HG03108 (cell line): ENCODE data around the gene FAM13B.
"Not testable (repeated sequence)": the region's sequence is repeated elsewhere in the genome, so short reads cannot be mapped to it uniquely, and the experiment has no call there.

Experiments
- ATAC-seq: cut with Tn5 transposase; IDR thresholded peaks from one replicate; pipeline ENCODE4 v1.9.1; 2021; ENCODE audit warnings: moderate library complexity; ENCODE audit not compliant: unreplicated experiment

The FAM13B gene

DNA sequence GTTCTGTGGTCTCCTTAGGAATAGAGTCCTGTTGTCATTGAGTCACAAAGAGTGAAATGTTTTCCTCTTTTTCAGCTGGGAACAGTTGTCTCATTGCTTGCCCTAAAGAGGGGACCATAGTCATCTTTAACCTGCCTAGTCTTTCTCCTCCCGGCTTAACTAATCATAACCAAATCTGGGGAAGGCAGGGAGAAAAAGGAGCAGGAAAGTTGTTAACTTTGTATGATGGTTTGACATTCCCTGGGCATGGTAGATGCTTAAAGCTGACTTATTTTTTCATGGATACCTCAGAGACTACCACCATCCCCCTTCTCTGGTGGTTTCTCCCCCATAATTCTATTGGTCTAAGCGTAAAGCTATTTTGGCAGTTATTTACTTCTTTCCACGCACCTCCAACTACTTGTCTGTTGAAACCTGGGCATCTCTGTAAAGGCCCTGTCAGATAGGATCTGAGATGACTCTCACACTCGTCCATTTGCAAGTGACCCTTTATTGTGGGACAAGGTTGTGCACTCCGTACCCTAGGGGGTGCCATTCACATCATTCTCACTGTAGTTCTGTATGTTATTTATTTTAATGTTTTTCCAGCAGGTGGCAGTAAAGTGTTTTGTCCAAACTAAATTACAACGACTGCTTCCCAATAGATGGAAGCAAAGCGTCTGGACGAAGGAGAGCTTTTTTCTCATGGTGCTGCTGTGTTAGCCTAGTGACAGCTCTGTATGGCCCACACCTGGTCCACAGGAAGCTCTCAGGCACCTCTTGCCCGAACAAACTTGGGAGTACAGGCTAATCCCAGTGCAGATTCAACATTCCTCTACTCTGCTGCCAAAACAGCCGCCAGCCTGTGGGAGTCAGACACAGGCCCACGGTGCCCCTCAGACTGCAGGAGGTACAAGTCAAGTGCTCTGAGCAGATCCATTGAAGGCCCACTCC, 3.0 kb upstream of the FAM13B start:
- peak; percentile 31 for ATAC-seq

DNA sequence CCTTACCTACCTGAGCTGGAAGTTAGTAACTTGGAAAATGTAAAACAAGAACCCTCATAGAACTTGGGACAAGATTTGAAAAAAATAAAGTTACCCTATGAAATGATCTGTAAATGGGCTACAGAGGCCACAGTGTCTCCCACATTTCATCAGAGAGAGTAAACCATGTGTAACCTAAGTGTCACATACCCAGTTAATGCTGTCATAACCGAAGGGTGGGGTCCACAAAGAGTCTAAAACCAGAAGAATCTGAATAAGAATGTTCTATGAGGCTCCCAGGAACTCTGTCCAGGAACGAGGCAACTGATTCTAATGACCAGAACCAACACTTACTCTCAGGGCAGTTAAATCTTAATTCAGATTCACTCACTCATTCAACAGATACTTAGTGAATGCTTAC, 1.0 kb upstream of the FAM13B start:
- no peak for ATAC-seq

DNA sequence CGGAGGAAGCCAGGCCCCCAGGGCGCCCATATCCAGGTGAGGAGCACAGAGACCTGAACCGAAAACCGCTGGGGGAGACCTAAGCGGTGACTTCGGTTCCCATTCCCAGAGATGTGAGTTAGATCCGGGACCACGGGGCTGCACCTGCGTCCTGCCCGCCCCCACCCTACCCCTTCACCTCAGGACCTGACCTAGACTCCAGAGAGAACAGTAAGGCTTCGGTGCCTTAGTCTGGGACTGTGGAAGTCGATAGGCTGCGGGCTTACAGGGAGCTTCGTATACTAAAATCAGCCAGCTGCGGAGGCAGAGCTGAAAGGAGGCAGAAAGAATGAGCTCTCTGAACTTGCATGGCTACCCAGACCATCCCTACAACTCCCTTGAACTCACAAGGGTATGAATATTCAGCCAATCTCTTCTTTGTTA, 518 bp upstream of the FAM13B start:
- peak; percentile 2 for ATAC-seq

DNA sequence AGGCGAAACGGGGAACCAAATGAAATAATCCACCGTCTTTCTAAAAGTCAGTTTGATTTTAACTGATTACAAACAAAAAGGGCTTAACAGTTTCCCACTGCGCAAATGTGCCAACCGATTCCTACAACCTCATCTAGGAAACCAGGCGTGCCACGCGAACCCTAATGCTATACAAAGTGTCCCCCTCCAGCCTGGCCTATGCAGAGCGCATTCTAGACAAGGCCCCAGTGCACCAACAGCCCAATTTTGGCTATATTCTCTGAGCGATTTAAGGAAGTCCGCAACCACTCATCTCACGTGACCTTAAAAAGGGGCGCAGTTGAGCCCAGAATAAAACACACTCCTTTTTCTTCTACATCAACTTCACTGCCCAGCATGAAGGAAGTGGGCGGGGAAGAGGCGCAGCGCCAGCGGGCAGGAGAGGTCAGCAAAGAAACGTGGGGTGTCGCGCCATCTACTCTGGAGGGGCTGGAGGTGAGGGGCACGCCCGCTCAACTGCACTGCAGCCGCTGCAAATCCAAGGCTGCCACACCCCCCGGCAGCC, 779 bp downstream of the FAM13B start:
- peak; percentile 54 for ATAC-seq

DNA sequence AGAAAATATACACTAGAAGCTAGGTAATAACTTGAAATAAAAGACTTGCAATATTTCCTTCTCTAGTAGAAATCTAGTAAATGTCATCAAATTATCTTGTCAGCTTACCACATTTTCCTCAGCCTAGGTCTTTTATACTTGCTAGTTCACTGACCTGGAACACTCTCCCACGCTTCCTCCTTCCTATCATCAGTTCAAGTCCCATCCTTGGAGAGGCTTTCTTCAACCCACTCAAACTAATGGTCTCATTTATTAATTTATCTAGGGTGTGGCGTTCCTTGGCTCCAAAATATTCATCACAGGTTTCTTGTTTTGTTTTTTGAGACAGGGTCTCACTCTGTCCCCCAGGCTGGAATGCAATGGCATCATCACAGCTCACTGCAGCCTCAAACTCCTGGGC, 2.9 kb downstream of the FAM13B start:
- ATAC-seq: no peak

DNA sequence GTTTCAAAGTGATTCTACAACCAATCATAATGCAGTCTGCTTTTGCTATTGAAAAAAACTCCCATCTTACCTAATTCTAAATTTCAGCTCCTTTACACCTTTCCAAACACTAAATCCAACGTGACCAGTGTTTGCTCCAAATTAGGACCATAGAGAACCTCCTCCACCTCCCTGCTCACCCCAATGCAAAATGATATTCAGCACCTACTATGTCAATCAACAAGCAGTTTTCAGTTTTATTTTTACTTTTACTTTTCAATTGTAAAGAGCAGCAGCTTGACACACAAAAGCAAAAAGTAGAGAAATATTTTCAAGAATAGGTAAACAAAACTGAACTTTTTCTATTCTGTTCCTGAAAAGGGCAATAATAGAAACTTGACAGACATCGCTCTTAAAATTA, 3.4 kb downstream of the FAM13B start:
- ATAC-seq: no peak

DNA sequence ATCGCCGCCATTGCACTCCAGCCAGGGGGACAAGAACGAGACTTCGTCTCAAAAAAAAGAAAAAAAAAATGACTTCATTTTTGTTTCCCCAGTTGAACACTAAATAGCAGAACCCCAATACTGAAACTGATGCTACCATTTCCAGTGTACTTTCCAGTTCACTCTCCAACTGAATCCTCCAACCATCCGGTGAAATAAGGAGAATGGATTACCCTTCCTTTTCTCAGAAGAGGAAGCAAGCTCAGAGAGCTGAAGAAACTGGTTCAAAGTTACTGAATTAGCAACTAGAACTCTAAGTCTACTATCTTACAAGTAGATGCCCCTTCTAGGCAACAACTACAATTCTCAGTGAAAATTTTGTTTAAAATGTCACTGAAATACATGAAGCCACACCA, 3.9 kb downstream of the FAM13B start:
- ATAC-seq: no peak

DNA sequence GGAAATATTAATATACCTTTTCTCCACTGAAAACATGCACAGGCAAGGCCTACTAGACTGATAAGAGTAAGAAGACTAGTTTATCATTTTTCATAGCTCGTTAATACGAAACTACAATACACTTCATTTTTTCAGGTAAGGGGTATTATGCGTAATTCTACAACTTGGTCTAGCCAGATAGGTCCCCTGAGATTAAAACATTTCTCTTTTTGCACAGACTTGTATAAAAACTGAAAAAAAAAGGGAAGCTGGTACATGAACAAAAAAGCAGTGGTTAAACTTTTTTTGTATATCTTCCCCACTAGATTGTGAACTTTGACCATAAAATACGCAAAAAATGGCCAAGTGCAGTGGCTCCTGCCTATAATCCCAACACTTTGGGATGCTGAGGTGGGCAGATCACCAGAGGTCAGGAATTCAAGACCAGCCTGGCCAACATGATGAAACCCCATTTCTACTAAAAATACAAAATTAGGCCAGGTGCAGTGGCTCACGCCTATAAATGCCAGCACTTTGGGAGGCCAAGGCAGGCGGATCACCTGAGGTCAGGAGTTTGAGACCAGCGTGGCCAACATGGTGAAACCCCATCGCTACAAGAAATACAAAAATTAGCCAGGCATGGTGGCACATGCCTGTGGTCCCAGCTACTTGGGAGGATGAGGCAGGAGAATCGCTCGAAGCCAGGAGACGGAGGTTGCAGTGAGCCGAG, 4.5 kb downstream of the FAM13B start:
- not testable (repeated sequence) for ATAC-seq

DNA sequence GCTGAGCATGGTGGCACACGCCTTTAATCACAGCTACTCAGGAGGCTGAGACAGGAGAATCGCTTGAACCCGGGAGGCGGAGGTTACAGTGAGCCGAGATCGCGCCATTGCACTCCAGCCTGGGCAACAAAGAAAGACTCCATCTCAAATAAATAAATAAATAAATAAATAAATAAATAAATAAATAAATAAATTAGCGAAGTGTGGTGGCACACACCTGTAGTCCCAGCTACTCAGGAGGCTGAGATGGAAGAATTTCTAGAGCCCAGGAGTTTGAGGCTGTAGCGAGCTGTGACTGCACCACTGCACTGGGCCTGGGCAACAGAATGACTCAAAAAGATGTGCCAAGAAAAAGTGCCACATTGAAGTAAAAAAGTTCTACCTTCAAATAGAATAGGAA, 6.1 kb downstream of the FAM13B start:
- ATAC-seq: not testable (repeated sequence)

DNA sequence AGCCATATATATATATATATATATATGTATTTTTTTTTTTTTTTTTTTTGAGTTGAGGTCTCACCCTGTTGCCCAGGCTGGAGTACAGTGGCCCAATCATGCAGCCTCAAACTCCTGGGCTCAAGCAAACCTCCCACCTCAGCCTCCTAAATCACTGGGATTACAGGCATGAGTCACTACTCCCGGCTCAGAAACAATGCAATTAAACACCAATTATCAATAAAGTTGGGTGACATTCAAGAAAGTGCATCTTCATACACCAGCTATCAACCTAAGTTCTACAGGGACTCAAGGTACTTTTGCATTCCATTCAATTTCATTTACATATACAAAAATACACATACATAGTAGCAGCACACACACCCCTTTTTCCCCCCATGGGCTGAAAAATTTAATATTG, 7.6 kb downstream of the FAM13B start:
- ATAC-seq: no peak

DNA sequence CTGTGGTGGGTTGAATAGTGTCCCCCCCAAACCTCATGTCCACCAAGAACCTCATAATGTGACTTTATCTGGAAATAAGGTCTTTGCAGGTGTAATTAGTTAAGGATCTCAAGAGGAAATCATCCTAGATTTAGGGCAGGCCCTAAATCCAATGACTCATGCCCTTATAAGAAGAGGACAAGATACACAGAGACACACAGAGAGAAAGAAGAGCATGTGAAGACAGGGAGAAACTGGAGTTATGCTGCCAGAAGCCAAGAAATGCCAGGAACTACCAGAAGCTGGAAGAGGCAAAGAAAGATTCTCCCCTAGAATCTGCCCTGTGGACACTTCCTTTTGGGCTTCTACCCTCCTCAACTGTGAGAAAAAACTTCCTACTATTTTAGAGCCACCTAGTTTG, 8.8 kb downstream of the FAM13B start:
- no peak for ATAC-seq

DNA sequence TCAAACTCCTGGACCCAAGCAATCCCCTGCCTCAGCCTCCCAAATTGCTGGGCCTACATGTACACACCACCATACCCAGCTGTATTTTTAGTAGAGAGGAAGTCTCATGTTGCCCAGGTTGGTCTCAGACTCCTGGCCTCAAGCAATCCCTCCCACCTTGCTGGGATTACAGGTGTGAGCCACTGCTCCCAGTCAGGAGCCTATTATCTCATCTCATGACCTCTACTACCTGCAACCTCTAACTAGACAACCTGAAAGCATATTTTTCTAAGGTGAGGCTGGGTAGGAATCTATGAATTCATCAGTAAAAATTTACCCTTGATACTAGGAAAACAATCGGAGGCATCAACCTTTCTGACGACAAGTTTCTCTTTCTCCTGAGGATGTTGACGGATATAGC, 10.0 kb downstream of the FAM13B start:
- ATAC-seq: no peak

DNA sequence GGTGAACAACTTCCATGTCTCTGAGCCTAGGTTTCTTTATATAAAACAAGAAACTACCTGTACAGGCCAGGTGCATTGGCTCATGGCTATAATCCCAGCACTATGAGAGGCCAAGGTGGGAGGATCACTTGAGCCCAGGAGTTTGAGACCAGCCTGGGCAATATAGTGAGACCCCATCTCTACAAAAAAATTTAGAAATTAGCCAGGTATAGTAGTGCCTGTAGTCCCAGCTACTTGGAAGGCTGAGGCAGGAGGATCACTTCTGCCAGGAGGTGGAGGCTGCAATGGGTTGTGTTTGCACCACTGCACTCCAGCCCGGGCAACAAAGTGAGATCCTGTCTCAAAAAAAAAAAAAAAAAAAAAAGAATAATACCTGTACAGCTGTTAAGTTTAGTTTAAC, 11.1 kb downstream of the FAM13B start:
- no peak for ATAC-seq

DNA sequence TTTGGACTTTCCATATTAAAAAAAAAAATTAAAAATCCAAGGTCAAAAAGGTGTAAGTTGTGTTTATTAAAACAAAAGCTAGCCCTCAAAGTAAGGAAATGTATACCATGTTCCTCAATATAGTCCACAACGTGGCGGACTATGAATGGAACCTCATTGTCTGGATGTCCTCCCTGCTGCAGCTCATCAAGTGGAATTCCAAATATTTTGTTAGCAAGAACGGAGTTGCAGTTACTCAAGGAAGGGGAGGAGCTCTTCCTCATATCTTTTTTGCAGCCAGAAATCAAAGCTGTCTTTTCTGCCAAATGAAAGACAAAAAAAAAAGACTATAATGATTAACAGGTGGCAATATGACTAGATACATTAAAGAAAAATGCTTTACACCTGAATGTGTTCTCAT, 14.0 kb downstream of the FAM13B start:
- no peak for ATAC-seq

DNA sequence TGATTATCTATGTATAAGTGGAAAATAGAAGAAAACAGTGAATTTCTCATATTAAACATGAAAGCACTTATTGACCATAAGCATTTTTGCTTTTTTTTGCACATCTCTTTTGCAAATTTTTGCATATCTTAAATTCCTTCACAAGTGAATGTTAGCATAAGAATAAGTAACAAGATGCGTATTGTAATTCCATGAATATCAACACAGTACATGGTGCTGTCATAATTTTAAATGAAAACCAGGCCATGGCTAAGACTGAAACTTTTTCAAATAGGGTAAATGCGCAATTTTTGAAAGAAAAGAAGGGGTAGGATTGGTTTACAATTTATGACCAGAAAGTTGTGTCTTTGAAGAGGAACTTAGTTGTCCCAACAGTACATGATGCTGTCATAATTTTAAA, 17.0 kb downstream of the FAM13B start:
- no peak for ATAC-seq

DNA sequence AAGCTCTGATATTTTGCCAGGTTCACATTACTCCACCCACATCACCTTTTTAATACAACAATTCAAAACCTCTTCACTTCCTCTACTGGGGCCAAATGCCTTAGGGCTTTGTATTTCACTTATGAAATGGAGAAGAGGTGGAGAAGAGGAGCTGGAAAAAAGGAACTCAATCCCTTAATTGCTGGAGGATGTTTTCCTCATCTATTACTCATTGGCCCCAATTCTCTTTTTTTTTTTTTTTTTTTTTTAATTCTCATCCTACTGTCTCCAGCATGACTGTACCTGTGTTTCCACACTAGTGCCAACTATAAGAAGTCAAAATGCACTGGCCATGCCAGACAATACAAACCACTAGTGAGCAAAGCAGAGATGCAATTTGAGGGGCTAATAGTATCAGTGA, 20.9 kb downstream of the FAM13B start:
- no peak for ATAC-seq

DNA sequence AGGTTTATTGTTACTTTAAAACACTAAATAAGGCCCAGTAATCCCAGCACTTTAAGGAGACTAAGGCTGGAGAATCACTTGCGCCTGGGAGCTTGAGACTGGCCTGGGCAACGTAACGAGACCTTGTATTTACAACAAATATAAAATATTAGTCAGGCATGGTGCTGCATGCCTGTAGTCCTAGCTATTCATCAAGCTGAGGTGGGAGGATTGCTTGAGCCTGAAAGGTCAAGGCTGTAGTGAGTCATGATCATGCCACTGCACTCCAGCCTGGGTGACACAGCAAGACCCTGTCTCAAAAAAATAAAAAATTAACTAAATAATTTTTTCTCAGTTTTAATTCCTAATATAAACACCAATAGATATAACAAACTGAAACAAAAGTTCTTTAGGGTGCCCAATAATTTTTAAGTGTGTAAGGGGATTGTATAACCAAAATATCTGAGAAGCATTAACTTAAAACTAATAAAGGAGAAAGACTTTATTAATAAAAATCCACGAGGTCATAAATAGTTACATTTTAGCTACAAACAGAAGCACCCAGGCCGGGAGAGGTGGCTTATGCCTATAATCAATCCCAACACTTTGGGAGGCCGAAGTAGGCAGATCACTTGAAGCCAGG, 32.7 kb downstream of the FAM13B start:
- no peak for ATAC-seq

DNA sequence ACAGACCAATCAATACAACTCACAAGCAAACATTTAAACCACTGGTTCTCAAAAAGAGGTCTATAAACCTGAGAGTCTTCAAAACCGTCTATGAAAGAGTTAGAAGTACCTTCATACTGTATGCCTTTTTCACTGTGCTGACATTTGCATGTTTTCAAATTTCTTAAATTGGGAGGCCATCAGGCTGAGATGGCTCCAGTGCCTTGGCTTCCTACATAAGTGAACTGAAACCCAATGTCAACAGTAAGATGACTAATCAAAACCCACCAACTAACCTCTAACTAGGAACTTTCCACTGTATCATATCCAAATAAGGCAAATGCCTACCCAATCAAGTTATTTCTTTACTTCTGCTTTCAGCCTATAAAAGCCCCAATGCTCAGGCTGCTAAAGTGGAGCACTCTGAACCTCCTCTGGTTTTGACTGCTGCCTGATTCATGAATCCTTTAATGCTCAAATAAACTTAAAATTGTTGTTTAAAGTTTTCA, 35.1 kb downstream of the FAM13B start:
- peak; percentile 52 for ATAC-seq

DNA sequence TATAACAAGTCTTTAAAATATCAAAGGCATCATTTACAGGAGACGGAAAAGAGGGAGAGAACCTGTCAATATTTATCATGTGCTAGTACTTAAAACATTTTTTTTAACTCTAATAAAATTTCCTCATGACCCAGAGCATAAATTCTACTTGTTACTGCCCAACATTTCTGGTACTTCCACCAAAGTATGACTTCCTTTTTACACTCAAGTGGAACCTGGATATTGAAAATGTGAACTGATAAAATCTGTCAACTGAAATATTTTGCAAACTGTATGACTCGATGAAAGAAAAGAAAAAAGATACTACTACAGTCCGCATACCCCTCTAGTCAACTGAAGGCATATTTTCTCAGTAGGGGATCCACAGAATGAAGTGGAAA, 37.1 kb downstream of the FAM13B start:
- ATAC-seq: no peak

DNA sequence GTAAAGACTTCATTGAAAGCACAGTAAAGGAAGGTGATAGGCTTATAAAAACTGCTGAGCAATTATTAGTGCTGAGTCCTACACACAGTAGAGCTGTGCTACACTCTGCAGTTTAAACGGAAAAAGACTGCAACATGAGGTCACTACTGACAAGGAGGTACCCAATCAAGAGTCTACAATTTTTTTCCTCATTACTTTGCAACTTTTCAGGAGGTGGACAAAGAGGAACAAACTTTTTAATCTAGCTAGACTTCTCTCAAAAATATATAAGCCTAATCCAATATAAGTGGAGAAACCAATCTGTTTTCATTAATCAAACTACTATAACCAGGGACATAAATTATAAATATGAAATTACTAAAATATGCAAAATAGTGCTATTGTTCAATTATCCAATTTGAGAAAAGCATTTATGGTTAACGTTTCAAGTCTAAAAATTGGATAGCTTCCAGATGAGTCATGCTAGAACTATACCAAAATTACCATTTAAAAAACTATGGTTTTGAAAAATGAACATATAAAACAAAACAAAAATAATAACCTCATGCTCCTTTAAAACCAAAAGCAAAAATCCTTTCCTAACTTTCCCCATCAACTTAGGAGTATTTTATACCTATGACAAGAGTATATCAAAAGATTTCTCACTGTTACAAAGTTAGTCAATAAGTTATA, 37.7 kb downstream of the FAM13B start:
- no peak for ATAC-seq

DNA sequence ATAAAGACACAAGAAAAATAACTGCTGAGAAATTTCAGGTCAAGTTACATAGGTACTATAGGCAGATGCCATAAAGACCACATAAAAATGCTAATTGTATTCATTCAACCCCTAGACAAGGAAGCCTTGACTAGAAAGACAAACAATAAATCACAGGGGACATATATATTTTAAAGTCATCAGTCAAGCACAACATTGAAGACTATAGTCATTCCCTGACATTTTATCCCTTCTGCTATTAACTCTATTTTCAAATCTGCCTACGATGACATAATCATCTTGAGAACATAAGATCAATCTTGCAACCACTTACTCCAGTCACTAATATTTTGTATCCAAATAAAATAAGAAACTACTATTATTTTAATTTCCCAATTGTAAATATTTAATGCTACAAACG, 38.3 kb downstream of the FAM13B start:
- ATAC-seq: no peak
